ENCODE data around the gene USE1. TPM values are rescaled to one million over a fixed set of nuclear protein-coding genes. Genes with fewer than 3 reads are reported as not detected.

Gene USE1
- total RNA-seq, 4 donors from 2014 or later: 11.5 to 43.5 (median 22.2) TPM

DNA sequence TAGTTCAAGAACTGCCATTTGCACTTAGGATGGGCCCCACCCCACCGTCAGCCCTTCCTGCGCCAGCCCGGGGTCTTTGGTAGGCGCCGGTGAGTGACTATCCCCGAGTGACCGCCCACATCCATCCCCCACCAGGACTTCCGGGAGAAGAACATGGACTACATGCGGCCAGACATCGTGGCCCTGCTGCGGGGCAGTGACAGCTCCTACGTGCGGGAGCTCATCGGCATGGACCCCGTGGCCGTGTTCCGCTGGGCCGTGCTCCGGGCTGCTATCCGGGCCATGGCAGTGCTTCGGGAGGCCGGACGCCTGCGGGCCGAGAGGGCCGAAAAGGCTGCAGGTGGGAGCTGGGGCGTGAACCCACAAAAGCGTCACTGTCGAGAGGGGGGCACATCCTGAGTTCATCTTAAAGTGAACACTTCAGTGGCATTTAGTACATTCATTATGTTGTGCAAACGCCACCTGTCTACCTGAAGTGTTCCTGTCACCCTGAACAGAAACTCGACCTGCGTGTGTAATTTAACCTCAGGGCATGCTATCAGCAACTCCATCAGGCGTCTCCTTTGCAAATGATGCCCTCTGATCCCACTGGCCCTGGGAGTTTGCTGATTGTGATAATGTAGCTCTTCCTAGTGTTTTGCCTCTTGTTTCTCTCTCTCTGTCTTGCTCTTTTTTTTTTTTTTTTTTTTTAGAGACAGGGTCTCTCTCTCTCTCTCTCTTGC lies 42.4 kb upstream of the USE1 start:
- H3K27ac ChIP-seq: no peak overlapping the region
- intact Hi-C loops (cut with DNase I; ENCODE audit: low total_unique reads): no loop called here
- TF ChIP-seq CTCF (IDR thresholded peaks at IDR 0.05): no peak
- TF ChIP-seq POLR2A (IDR thresholded peaks at IDR 0.05): no peak
- no peaks in the 10 kb centered on the region for H3K9me3 ChIP-seq
- H3K4me1 ChIP-seq: no peaks in the 10 kb centered on the region
- no peak overlapping the region for H3K4me3 ChIP-seq
- no peak for DNase-seq
- no peaks in the 10 kb centered on the region for H3K27me3 ChIP-seq
- no peaks in the 10 kb centered on the region for H3K36me3 ChIP-seq

DNA sequence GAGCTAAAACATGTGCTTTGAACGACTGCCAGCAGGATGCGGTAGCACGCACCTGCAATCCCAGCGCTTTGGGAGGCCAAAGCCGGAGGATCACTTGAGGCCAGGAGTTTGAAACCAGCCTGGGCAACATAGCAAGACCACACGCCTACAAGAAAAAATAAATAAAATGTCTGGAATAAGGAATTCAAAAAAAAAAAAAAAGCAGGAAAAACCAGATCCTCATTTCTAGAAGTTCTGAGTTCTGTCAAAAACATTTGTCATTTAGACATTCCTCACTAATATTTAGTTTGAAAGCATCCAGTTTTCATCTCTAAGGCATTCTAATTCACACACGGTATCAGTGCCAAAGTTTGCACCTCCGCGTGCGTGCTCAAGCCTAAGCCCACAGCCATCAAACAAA lies 36.9 kb upstream of the USE1 start:
- intact Hi-C loops (cut with DNase I; ENCODE audit: low total_unique reads): no loop called here
- no peaks in the 10 kb centered on the region for H3K4me1 ChIP-seq
- TF ChIP-seq POLR2A (IDR thresholded peaks at IDR 0.05) (no peak), CTCF (IDR thresholded peaks at IDR 0.05) (no peak)
- no peaks in the 10 kb centered on the region for H3K27me3 ChIP-seq
- no peak overlapping the region for H3K27ac ChIP-seq
- H3K36me3 ChIP-seq: no peaks in the 10 kb centered on the region
- H3K9me3 ChIP-seq: no peaks in the 10 kb centered on the region
- no peak for DNase-seq
- no peak overlapping the region for H3K4me3 ChIP-seq

DNA sequence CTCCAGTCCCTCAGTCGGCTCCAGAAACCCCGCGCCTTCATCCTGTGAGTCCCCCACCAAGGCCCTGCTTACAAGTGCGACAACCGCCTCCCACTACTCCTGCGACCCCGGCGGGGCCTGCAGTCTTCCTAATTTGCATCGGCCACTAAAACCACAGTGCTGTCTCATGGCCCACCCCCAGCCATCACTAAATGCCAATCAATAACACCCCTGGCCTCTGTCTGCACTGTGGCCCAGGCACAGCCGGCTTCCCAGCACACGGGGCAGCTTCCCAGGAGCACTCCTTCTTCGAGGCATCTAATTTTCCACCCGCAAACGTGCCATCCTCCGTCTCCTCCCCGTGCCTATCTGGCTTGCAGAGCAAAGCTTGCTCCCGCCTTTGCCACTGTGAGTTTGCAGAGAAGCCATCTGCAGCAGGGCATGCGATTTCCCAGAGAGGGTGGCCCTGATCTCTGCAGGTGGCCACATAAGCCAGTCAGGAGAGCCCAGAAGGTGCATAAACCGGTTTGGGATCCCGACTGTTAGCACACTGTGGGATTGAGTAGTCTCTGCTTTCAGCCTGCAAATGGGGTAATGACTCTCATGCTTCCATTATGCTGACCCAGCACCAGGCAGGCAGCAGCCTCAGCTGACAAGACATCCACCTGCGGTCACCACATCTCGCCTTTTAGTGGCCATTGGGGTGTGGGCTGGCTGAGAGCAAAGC lies 34.0 kb upstream of the USE1 start:
- Histone ChIP-seq H3K9me3 (no peaks in the 10 kb centered on the region), H3K27ac (no peak overlapping the region), H3K27me3 (no peaks in the 10 kb centered on the region), H3K4me1 (no peaks in the 10 kb centered on the region), H3K4me3 (no peak overlapping the region), H3K36me3 (no peaks in the 10 kb centered on the region)
- DNase-seq: no peak
- intact Hi-C loops (cut with DNase I; ENCODE audit: low total_unique reads): no loop called here
- TF ChIP-seq CTCF (IDR thresholded peaks at IDR 0.05) (no peak), POLR2A (IDR thresholded peaks at IDR 0.05) (no peak)

DNA sequence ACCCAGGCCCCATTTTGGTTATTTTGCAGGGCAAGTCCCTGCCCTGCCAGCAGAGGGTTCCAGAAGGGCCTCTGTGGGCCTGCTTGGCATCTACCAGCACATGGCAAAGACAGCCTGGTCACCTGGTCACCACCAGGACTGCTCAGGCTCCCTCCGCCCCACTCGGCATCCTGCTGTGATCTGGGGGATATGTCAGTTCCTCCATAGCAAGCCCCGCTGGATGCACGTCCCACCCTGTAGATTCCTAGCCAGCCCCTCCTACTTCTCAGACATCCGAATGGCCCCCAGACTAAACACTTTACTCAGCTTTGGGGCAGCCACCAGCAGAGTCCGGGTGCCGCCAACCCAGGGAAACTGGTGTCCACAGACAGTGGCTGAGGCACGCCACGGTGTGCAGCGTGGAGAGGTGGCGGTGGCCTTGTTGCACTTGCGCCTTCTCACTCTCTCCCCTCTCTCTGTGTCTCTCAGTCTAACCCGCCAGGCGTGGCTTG lies 31.8 kb upstream of the USE1 start:
- DNase-seq: no peak
- intact Hi-C loops (cut with DNase I; ENCODE audit: low total_unique reads): no loop called here
- H3K36me3 ChIP-seq: no peaks in the 10 kb centered on the region
- H3K4me3 ChIP-seq: no peak overlapping the region
- no peaks in the 10 kb centered on the region for H3K4me1 ChIP-seq
- no peaks in the 10 kb centered on the region for H3K27me3 ChIP-seq
- no peaks in the 10 kb centered on the region for H3K9me3 ChIP-seq
- TF ChIP-seq POLR2A (IDR thresholded peaks at IDR 0.05) (no peak), CTCF (IDR thresholded peaks at IDR 0.05) (no peak)
- no peak overlapping the region for H3K27ac ChIP-seq

DNA sequence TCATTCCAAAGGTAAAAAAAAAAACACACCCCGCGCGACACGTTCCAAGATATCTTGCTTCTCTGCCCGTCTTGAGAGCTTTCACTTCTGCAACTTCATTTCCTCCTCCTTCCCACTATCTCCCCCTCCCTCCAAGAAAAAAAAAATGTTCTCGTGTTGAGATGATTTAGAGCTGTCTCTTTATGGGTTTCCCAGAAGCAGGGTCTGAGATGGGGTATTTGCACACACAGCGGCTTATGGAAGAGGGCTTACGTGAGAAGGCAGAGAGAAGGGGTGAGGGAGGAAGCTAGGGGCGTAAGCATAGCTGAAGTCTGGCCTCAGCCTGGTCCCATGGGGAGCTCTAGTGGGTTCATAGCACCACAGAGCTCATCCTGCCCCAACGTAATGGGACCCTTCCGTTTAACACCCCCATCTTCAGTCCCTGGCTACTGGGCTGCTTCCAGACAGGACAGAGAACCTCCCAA lies 31.3 kb upstream of the USE1 start:
- Histone ChIP-seq H3K4me3 (no peak overlapping the region), H3K36me3 (no peaks in the 10 kb centered on the region), H3K27ac (no peak overlapping the region), H3K27me3 (no peaks in the 10 kb centered on the region), H3K4me1 (no peaks in the 10 kb centered on the region), H3K9me3 (no peaks in the 10 kb centered on the region)
- intact Hi-C loops (cut with DNase I; ENCODE audit: low total_unique reads): no loop called here
- TF ChIP-seq CTCF (IDR thresholded peaks at IDR 0.05): no peak
- no peak for TF ChIP-seq POLR2A (IDR thresholded peaks at IDR 0.05)
- no peak for DNase-seq

Measured in uterus (tissue), 4 donors.